Mesothelial cell of epicardium (in vitro differentiated cells): ENCODE measurements around the gene AXIN1. TPM values are rescaled to one million over a fixed set of nuclear protein-coding genes. Genes with fewer than 3 reads are reported as not detected.
A peak's percentile ranks its signal among the peaks of the same experiment; 100 is the strongest.
"Not testable (repeated sequence)": the region's sequence is repeated elsewhere in the genome, so short reads cannot be mapped to it uniquely, and the experiment has no call there.

Source experiments
- DNase-seq, 2 experiments: peaks; one replicate each; pipeline ENCODE4 v3.0.0; 2021; ENCODE audit warnings: low spot score in 2 of 2; ENCODE audit not compliant: unreplicated experiment in 2 of 2
- H3K27ac Mint-ChIP-seq: 2 replicates; pipeline ENCODE4 v1.8.0; 2021; ENCODE audit warnings: mixed read lengths
- H3K27me3 Mint-ChIP-seq: 2 replicates; pipeline ENCODE4 v1.8.0; 2021; ENCODE audit warnings: low read depth, mixed read lengths
- H3K36me3 Mint-ChIP-seq: 2 replicates; pipeline ENCODE4 v1.8.0; 2021; ENCODE audit warnings: mixed read lengths
- H3K4me1 Mint-ChIP-seq: 2 replicates; pipeline ENCODE4 v1.8.0; 2021; ENCODE audit warnings: mixed read lengths
- H3K4me3 Mint-ChIP-seq: 2 replicates; pipeline ENCODE4 v1.8.0; 2021; ENCODE audit warnings: mild to moderate bottlenecking, moderate library complexity, mixed read lengths
- H3K9me3 Mint-ChIP-seq: 2 replicates; pipeline ENCODE4 v1.8.0; 2021; ENCODE audit warnings: mixed read lengths
- CTCF ChIP-seq: fragments of 200-600 bp; sonication (generic); IDR thresholded peaks from one replicate; pipeline ENCODE4 v1.5.0; 2021; ENCODE audit warnings: antibody characterized with exemption; ENCODE audit not compliant: unreplicated experiment
- total RNA-seq: library from RNA; stranded (reverse); gene quantifications from 3 replicates; pipeline ENCODE4 v1.2.1, GENCODE V29; 2021

AXIN1 gene
- total RNA-seq, 1 donor from 2014 or later = 33.2 TPM

GRCh38 chr16:340370-341091 lies 12.0 kb downstream of the AXIN1 start:
- peaks cover 21% of the 10 kb centered on the region for H3K36me3 Mint-ChIP-seq
- DNase-seq = no peak
- no peak for TF ChIP-seq CTCF
- no peak overlapping the region for H3K27ac Mint-ChIP-seq
- H3K4me1 Mint-ChIP-seq = no peaks in the 10 kb centered on the region
- H3K27me3 Mint-ChIP-seq = no peaks in the 10 kb centered on the region
- H3K4me3 Mint-ChIP-seq = no peak overlapping the region
- no peaks in the 10 kb centered on the region for H3K9me3 Mint-ChIP-seq

GRCh38 chr16:339680-340079 lies 12.8 kb downstream of the AXIN1 start:
- H3K4me3 Mint-ChIP-seq = no peak overlapping the region
- no peaks in the 10 kb centered on the region for H3K9me3 Mint-ChIP-seq
- H3K36me3 Mint-ChIP-seq = peaks cover 15% of the 10 kb centered on the region
- no peak for DNase-seq
- H3K27ac Mint-ChIP-seq = no peak overlapping the region
- no peak for TF ChIP-seq CTCF
- H3K27me3 Mint-ChIP-seq = no peaks in the 10 kb centered on the region
- H3K4me1 Mint-ChIP-seq = peaks cover 7% of the 10 kb centered on the region

GRCh38 chr16:337975-338575 lies 14.4 kb downstream of the AXIN1 start:
- Mint-ChIP-seq H3K36me3 (peaks cover 13% of the 10 kb centered on the region), H3K4me3 (no peak overlapping the region), H3K4me1 (peaks cover 18% of the 10 kb centered on the region), H3K27ac (no peak overlapping the region), H3K27me3 (no peaks in the 10 kb centered on the region), H3K9me3 (no peaks in the 10 kb centered on the region)
- no peak for DNase-seq
- no peak for TF ChIP-seq CTCF

- H3K27me3 Mint-ChIP-seq = no peaks in the 10 kb centered on the region
- H3K4me3 Mint-ChIP-seq = no peak overlapping the region
- DNase-seq = no peak
- peaks cover 6% of the 10 kb centered on the region for H3K36me3 Mint-ChIP-seq
- no peak for TF ChIP-seq CTCF
- no peaks in the 10 kb centered on the region for H3K9me3 Mint-ChIP-seq
- no peak overlapping the region for H3K27ac Mint-ChIP-seq
- H3K4me1 Mint-ChIP-seq = peaks cover 22% of the 10 kb centered on the region
These were observed 15.1 kb downstream of the AXIN1 start for GRCh38 chr16:337437-337836.

GRCh38 chr16:336269-336668 lies 16.3 kb downstream of the AXIN1 start:
- peaks cover 31% of the 10 kb centered on the region for H3K4me1 Mint-ChIP-seq
- H3K27me3 Mint-ChIP-seq = no peaks in the 10 kb centered on the region
- H3K27ac Mint-ChIP-seq = no peak overlapping the region
- no peak overlapping the region for H3K4me3 Mint-ChIP-seq
- no peaks in the 10 kb centered on the region for H3K36me3 Mint-ChIP-seq
- H3K9me3 Mint-ChIP-seq = no peaks in the 10 kb centered on the region
- DNase-seq = no peak
- TF ChIP-seq CTCF = no peak

GRCh38 chr16:334861-335632 lies 17.5 kb downstream of the AXIN1 start:
- not testable (repeated sequence) for H3K27me3 Mint-ChIP-seq, H3K4me3 Mint-ChIP-seq, H3K9me3 Mint-ChIP-seq, DNase-seq, H3K36me3 Mint-ChIP-seq
- Mint-ChIP-seq H3K4me1 (peaks cover 43% of the 10 kb centered on the region), H3K27ac (peak overlapping the region; percentile 80)

- H3K4me3 Mint-ChIP-seq, DNase-seq, H3K9me3 Mint-ChIP-seq, H3K36me3 Mint-ChIP-seq, H3K27me3 Mint-ChIP-seq: not testable (repeated sequence)
- Mint-ChIP-seq H3K4me1 (peaks cover 43% of the 10 kb centered on the region), H3K27ac (peak overlapping the region; percentile 80)
These were observed 18.2 kb downstream of the AXIN1 start for GRCh38 chr16:334164-334832.
